ENCODE data around the gene PEX3. TPM values are rescaled to one million over a fixed set of nuclear protein-coding genes. Genes with fewer than 3 reads are reported as not detected.
"Not testable (repeated sequence)": the region's sequence is repeated elsewhere in the genome, so short reads cannot be mapped to it uniquely, and the experiment has no call there.

The PEX3 gene
- total RNA-seq, 1 experiment from 2014 or later, result 25.2 TPM

DNA sequence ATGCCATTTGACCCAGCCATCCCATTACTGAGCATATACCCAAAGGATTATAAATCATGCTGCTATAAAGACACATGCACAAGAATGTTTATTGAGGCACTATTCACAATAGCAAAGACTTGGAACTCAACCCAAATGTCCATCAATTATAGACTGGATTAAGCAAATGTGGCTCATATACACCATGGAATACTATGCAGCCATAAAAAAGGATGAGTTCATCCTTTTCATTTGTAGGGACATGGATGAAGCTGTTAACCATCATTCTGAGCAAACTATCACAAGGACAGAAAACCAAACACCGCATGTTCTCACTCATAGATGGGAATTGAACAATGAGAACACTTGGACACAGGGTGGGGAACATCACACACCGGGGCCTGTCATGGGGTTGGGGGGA lies 2.7 kb upstream of the PEX3 start:
- DNase-seq (ENCODE audit: low read depth), result not testable (repeated sequence)

DNA sequence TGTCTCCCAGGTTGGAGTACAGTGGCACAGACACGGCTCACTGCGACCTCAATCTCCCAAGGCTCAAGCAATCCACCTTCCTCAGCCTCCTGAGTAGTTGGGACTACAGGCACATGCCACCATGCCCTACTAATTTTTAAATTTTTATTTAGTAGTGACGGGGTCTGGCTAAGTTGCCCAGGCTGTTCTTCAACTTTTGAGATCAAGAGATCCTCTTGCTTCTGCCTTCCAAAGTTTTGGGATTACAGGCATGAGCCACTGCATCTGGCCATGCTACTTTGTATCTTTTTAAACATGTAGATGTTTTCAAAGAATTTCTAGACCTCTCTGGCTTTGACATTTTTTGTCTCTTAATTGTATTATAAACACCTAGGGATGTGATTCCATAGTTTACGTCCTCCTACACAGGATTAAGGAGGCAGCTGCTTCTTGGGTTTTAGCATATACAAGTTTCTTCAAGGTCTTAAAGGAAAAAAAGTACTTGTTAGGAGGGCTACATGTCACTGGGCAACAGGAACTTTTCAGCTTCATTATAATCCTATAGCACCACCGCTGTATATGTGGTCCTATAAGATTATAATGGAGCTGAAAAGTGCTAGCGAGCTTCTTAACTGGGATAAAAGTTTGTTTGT lies 1.4 kb upstream of the PEX3 start:
- DNase-seq (ENCODE audit: low read depth), result no peak

DNA sequence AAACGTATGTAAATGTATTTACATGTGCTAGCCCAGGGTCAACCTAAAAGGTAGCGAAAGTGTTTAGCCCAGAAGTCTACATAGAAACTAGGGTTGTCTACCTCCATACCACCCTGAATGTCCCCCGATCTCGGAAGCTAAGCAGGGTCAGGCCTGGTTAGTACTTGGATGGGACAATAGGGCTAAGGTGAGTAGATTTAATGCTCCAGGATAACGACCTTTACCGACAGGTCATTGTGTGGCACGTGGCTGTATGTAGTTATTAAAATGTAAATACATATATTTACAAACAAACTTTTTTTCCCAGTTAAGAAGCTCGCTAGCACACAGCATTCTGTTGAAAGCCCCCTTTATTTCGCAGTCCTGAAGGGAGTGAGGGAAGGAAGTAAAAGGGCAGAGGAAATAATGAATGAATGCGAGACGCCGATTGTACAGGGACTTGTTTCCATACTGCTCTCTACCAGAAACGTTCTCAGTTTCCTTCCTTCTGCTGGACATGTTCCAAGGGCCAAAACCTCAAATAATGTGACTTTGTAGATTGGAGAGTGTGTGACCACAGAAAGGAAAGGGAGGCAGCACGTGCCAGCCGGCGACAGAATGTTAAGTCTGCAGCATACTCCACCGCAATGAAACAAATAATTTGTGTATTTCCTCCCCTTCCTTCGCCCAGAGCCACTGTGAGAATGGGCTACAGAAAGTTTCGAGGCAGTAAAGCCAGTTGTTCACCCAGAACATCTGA lies 722 bp upstream of the PEX3 start:
- peak; percentile 36 for DNase-seq (ENCODE audit: low read depth)

DNA sequence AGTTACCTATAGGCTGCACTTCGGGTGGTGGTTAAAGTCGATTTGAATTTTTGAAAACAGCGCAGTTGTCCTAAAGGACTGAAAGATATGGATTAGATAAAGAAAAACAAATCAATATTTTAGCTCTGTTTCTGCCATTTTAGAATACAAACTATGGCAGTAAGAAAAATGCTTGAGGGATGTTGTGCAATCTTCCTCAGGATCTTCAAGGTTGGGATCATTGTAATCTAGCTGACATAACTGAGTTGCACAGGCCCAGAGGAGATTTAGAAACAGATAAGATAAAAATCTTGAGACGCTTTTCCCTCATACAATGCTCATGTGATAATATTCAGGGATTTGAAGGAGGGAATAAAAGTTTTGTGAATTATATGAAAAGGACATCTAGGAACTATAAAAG lies 926 bp downstream of the PEX3 start:
- no peak for DNase-seq (ENCODE audit: low read depth)

DNA sequence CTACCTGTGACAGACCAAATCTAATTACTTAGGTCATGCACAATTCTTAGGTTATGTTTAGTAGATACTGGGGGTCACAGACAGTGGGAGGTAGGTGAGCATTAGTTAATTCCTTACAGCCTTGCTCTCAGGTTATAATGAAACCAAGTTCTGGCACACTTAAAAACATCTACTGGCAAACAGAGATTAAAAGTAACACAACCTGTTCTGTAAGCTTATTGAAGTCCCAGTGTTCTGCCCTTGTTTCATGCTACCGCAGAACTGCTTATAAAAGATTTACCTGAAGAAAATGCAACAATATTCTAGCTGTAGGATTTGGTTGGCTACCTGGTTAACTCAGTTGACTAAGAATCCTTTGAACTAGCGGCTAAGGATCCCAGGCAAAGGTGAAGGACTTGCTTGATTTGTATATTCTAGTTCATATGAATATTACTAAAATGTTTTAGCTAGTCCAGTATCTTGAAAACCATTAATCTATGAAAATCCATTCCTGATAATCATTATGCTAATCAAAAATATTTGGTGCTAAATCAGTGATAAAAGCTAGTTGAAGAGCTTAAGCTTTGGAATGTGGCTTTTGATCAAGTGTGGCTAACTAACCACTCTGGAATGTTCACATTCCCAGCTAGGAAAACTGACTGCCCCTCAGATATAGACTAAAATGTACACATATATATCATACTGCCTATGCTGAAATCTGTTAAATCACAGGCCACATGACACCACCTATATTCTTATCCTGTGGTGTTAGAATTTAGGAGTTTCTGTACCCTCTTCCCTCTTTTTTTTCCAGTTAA lies 7.2 kb downstream of the PEX3 start:
- DNase-seq (ENCODE audit: low read depth), result peak; percentile 15

DNA sequence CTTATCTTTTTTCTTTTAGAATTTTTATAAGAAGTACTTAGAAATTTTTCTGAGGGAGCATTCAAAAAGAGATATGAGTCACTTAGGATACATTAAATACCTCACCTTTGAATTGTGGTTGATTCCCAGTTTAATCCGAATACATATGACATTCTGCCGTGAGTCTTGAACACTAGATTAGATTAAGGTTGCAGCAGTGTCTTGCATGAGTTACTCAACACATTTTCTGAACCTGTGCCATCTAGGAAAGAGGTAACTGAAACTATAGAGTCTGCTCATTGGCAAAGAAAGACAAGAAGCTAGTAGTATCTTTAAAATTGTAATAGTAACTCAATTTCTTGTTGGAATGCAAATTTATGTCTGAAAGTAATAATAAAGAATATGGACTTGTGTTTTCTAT lies 14.9 kb downstream of the PEX3 start:
- DNase-seq (ENCODE audit: low read depth), result no peak

DNA sequence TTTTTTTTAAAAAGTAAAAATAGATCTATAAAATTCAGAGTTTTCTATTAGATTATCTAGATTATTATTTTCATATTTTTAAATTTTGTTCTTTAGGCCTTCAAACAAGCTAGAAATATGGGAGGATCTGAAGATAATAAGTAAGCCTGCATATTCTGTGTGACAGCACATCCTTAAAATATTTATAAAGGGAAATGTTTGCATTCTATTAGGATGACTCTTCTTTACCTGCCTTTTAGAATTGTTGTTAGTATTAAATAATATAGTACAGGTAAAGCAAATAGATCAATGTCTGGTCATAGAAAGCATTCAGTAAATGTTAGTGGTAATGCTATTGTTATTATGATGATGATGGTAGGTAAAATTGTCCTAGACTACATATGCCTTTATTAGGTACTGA lies 17.4 kb downstream of the PEX3 start:
- no peak for DNase-seq (ENCODE audit: low read depth)

DNA sequence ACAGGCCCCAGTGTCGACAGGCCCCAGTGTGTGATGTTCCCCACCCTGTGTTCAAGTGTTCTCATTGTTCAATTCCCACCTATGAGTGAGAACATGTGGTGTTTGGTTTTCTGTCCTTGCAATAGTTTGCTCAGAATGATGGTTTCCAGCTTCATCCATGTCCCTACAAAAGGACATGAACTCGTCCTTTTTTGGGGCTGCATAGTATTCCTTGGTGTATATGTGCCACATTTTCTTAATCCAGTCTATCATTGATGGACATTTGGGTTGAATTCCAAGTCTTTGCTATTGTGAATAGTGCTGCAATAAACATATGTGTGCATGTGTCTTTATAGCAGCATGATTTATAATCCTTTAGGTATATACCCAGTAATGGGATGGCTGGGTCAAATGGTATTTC lies 18.2 kb downstream of the PEX3 start:
- not testable (repeated sequence) for DNase-seq (ENCODE audit: low read depth)

DNA sequence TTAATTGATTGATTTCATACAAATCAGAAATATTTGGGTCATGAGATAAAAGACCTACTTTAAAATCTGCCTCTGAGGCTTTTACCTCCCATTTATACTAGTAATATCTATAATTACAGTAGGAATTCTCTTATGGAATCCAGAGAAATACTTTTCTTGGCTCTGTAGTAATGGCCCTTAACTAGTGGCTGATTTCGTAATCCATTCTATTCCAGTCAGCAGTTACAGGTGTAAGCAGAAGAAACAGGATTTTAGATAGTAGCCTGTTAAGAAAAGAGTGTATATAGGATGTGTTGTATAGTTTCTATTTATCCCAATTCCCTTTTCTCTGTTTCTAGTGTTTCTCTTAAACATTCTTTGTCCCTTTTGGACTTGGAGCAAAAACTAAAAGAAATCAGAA lies 21.2 kb downstream of the PEX3 start:
- no peak for DNase-seq (ENCODE audit: low read depth)

DNA sequence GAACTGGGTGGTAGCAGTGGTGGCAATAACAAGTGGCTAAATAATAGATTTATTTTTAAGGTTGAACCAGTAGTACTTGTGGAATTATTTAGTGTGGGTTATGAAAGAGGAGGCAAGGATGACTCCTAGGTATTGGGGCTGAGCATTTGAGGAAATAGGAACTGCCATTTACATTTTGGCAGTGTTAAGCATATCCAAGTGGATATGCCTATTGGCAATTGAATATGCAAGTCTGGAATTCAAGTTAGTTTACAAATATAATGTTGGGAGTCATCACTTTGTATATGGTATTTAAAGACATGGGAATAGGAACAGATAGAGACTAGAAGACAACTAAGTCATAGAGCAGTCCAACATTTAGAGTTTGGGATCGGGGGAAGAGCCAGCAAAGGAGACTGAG lies 25.9 kb downstream of the PEX3 start:
- DNase-seq (ENCODE audit: low read depth), result no peak

DNA sequence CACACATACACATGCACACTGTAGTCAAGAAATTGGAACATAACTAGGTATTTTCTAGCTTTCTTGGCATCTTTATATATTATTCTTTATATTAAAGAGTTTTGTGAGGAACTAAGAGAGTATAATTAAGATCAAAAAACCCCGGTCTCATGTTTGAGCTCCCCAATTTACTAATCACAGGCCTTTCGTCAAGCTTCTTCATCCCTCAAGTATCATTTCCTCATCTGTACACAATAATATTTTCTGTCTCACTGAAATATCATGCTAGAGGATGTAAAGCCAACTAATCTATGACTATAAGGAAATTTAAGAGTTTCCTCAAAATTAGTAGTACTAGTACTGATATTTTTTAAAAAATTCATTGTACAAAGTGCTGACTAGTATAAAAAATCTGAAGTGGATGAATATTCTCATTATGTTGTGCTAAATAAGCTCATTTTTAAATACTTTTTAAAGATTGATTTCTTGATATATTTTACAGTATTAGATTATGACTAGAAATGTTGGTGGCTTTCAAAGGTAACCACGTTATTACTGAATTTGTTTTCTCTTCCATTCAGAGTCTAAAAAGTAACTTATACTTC lies 28.0 kb downstream of the PEX3 start:
- DNase-seq (ENCODE audit: low read depth), result no peak

DNA sequence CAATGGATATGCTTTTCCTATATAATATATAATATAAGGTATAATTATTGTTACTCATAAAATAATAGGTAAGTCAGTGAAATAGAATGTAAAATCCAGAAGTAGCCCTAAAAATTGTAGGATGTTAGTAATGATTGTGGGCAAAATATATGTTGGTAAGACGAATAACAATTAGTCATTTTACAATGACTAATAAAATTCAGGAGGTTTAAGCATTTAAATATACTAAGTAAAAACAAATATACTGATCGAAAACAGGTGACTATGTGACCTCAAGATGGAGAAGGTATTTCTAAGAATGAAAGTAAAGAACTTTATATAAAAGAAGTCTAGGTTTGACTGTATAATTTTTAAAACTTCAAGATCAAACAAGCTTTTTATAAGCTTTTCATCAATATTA lies 32.0 kb downstream of the PEX3 start:
- DNase-seq (ENCODE audit: low read depth), result no peak

DNA sequence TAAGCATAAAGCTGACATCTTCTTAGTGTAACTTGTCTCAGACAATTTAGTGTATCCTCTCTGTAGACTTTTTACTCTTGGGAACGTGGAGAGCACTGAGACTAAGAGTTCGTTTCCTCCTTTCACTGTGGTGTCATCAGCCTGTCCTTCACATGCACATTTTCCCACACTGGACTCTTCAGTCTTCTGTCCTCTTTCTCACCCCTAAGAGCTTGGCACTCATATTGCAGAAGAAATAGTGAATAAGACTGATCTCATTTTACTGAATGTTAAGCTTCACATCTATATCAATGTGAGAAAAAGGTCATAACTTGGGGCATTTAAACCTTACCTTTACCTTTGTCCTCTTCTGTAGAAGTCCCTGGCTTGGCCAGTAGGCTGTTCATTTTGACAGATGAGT lies 35.4 kb downstream of the PEX3 start:
- no peak for DNase-seq (ENCODE audit: low read depth)

DNA sequence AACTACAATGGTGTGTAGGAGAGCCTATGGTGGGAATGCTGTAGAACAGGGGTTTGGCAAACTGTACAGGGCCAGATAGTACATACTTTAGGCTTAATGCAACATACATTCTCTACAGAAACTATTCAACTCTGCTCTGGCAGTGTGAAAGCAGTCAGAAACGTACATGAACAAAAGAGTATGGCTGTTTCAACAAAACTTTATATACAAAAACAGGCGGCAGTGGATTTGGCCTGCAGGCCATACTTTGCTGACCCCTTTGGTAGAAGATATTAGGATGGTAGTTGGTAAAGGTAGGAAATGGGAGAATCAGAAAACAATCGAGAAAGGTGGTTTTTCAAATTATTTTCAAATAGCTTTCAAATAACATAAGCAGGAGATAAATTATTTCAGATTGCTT lies 36.1 kb downstream of the PEX3 start:
- DNase-seq (ENCODE audit: low read depth), result no peak

DNA sequence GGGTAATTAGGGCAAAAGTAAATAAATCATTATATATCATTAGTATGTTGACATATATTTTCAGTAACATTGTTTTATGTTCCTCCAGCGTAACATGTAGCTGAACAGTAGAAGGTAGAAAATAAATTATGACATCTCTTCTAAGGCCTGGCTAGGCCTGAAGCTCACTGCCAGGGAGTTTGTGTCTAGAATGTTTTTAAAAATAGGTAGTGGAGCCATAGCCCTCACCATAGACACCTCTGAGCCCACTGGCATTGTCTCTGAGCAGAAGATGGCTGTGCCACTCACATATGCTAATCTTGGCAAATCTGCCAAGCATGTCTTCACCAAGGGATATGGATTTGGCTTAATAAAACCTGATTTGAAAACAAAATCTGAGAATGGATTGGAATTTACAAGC lies 39.6 kb downstream of the PEX3 start:
- DNase-seq (ENCODE audit: low read depth), result no peak

DNA sequence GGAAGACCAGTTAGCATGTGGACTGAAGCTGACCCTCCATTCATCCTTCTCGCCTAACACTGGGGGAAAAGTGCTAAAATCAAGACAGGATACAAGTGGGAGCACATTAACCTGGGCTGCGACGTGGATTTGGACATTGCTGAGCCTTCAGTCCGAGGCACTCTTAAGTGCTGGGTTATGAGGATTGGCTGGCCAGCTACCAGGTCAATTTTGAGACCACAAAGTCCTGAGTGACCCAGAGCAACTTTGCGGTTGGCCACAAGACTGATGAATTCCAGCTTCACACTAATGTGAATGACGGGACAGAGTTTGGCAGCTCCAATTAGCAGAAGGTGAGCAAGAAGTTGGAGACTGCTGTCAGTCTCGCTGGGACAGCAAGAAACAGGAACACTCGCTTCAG lies 40.2 kb downstream of the PEX3 start:
- peak; percentile 11 for DNase-seq (ENCODE audit: low read depth)

DNA sequence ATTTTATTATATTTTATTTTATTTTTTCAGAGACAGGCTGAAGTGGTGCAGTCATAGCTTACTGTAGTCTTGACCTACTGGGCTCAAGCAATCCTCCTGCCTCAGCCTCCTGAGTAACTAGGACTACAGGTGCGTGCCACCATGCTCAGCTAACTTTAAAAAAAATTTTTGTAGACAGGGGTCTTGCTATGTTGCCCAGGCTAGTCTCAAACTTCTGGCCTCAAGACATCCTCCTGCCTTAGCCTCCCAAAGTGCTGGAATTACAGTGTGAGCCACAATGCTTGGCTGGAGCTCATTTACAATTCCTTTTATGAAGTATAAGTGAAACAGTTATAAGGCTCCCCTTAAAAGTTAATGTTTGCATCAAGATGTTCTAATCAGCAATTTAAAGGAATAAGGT lies 46.4 kb downstream of the PEX3 start:
- no peak for DNase-seq (ENCODE audit: low read depth)

DNA sequence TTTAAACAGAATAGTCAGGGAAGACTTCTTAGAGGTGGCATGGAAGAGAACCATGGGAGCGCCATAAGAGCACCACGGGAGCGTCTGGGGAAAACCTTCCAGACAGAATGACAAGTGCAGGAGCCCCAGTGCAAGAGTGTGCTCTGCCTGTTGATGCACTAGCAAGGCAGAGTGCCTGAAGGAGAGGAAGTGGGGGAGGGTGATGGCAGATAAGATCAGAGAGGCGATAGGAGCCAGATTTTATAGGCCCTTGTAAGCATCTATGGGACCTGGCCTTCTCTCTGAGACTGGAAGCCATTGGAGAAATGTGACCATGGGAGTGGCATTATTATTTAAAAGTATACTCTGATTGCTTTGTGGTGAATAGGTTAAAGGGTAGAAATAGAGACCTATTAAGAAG lies 47.8 kb downstream of the PEX3 start:
- DNase-seq (ENCODE audit: low read depth), result no peak

DNA sequence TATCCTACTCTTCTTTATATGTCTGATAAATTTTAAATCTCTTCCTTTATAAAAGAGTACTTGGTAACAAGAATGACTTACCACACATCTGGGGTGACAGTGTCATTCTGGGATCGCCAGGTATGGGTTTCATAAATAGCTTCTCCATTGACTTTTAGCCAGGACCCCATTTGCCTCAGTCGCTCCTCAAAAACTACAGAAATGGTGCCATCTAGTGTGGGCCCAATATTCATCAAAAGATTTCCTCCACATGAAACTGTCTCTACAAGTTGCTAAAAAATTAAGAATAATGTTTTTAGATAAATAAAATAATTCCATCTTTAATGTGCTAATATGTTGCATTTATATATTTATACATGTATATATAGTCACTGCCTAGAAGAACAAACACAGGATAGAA lies 51.2 kb downstream of the PEX3 start:
- no peak for DNase-seq (ENCODE audit: low read depth)

DNA sequence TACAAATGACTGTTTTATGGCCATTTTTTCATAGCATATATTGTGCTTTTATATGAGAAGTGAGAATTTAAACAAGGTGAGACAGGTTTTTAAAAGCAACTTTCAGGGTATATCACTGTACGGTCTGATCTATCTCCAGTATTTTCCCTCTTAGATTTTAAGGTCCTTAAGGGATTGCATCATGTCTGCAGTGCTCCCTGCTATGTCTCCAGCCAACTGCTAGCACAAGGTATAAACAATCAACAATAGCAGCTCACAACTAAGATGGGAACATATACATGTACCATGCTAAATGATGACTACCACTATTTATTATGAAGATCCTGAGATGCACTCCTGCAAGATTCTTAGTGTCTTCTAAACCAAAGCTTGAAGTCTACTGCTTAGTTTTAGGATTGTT lies 53.8 kb downstream of the PEX3 start:
- DNase-seq (ENCODE audit: low read depth), result no peak

DNA sequence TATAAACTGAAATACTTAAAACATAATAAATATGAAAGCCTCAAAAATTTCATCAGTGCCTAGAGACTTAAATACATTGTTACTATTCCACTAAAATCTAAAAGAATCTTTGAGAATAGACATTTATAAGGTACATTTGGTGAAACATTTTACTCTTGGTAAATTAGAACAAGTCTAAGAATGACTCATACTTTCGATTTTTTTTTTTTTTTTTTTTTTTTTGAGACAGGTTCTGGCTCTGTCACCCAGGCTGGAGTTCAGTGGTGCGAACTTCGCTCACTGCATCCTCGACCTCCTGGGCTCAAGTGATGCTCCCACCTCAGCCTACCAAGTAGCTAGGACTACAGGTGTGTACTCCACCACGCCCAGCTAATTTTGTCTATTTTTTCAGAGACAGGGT lies 54.5 kb downstream of the PEX3 start:
- DNase-seq (ENCODE audit: low read depth), result no peak

DNA sequence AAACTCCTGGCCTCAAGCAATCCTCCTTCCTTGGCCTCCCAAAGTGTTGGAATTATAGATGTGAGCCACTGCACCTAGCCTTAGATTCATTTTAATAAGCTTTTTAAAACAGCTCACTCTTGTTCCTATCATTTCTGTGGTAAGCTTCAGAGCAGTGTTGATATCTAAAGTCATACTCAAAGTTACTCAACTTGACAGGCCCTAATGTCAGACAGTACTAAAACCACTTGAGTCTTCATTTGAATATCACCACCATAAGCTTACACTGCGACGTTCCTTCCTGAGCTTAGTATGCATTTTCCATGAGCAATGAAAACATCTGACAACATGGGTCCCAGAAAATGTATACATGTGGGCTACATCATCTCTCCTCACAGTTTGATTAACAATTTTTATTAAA lies 54.9 kb downstream of the PEX3 start:
- no peak for DNase-seq (ENCODE audit: low read depth)

DNA sequence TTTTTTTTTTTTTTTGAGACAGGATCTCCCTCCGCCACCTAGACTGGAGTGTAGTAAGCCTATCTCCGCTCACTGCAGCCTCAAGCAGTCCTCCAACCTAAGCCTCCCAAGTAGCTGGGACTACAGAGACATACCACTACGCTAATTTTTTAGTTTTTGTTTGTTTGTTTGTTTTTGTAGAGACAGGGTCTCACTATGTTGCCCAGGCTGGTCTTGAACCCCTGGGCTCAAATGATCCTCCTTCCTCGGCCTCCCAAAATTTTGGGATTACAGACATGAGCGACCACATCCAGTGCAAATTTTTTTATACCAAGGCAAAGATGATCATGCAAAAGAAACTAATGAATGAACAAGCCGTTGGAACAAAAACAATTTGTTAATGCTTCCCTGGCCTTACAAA lies 55.6 kb downstream of the PEX3 start:
- no peak for DNase-seq (ENCODE audit: low read depth)
